Measurements from ENCODE around the gene PWP2. TPM values are rescaled to one million over a fixed set of nuclear protein-coding genes. Genes with fewer than 3 reads are reported as not detected.

Gene PWP2
- total RNA-seq, 1 donor = 4.0 TPM

GRCh38 chr21:44082648-44083440 lies 24.4 kb upstream of the PWP2 start:
- no peak for TF ChIP-seq CTCF (IDR thresholded peaks at IDR 0.05; ENCODE audit: insufficient read depth, low read length)
- no peak for DNase-seq (ENCODE audit: low read depth)
- no peak overlapping the region for H3K4me3 ChIP-seq (ENCODE audit: low read depth, low read length)

GRCh38 chr21:44083631-44084291 lies 23.4 kb upstream of the PWP2 start:
- H3K4me3 ChIP-seq (ENCODE audit: low read depth, low read length) = no peak overlapping the region
- no peak for DNase-seq (ENCODE audit: low read depth)
- TF ChIP-seq CTCF (IDR thresholded peaks at IDR 0.05; ENCODE audit: insufficient read depth, low read length) = no peak

- DNase-seq (ENCODE audit: low read depth) = no peak
- TF ChIP-seq CTCF (IDR thresholded peaks at IDR 0.05; ENCODE audit: insufficient read depth, low read length) = no peak
- H3K4me3 ChIP-seq (ENCODE audit: low read depth, low read length) = no peak overlapping the region
Observed at GRCh38 chr21:44084496-44085241, 22.5 kb upstream of the PWP2 start.

- TF ChIP-seq CTCF (IDR thresholded peaks at IDR 0.05; ENCODE audit: insufficient read depth, low read length) = no peak
- no peak overlapping the region for H3K4me3 ChIP-seq (ENCODE audit: low read depth, low read length)
- DNase-seq (ENCODE audit: low read depth) = no peak
Observed at GRCh38 chr21:44085491-44086321, 21.5 kb upstream of the PWP2 start.

- TF ChIP-seq CTCF (IDR thresholded peaks at IDR 0.05; ENCODE audit: insufficient read depth, low read length) = no peak
- DNase-seq (ENCODE audit: low read depth) = no peak
- no peak overlapping the region for H3K4me3 ChIP-seq (ENCODE audit: low read depth, low read length)
Observed at GRCh38 chr21:44086636-44087425, 20.4 kb upstream of the PWP2 start.
